Left ventricle myocardium inferior (tissue), 1 donor: ENCODE measurements around the gene AUTS2. TPM values are rescaled to one million over a fixed set of nuclear protein-coding genes. Genes with fewer than 3 reads are reported as not detected.

Source experiments
- DNase-seq: peaks from one replicate; pipeline ENCODE4 v3.0.0-alpha.2; 2020
- H3K27ac ChIP-seq: fragments of 200-600 bp; replicated peaks from 2 replicates; pipeline ENCODE4 v1.8.0; 2021
- H3K27me3 ChIP-seq: fragments of 200-600 bp; 2 replicates; pipeline ENCODE4 v1.8.0; 2021; ENCODE audit warnings: low read depth
- H3K36me3 ChIP-seq: fragments of 200-600 bp; 2 replicates; pipeline ENCODE4 v1.8.0; 2021
- H3K4me1 ChIP-seq: fragments of 200-600 bp; 2 replicates; pipeline ENCODE4 v1.8.0; 2021
- H3K4me3 ChIP-seq: fragments of 200-600 bp; 2 replicates; pipeline ENCODE4 v1.8.0; 2021; ENCODE audit warnings: mild to moderate bottlenecking, moderate library complexity
- H3K9me3 ChIP-seq: fragments of 200-600 bp; replicated peaks from 2 replicates; pipeline ENCODE4 v1.8.0; 2021
- CTCF ChIP-seq: fragments of 200-600 bp; IDR thresholded peaks from 2 replicates; pipeline ENCODE4 v1.8.0; 2021; ENCODE audit warnings: antibody characterized with exemption, mild to moderate bottlenecking, borderline replicate concordance
- intact Hi-C: fragments of 100-400 bp; cut with micrococcal nuclease; formaldehyde crosslinking; loops from one replicate; pipeline ENCODE4 v1.11.0; 2022
- total RNA-seq: library from RNA; stranded (reverse); fragmentation: NEBNext Ultra II Directional; extraction: Animal tissue kit (Norgen Biotek cat#: 25700); gene quantifications from one replicate; pipeline ENCODE4 v1.2.1, GENCODE V29; 2021
- donor health status: DM: no; HTN: yes; CAD: no; lungs with severe emphysema.

AUTS2 gene
- total RNA-seq, 1 donor from 2014 or later, result 10.5 TPM

GRCh38 chr7:70006261-70006920 is 408.1 kb downstream of the AUTS2 start:
- no peak for TF ChIP-seq CTCF
- H3K4me3 ChIP-seq, result no peak overlapping the region

GRCh38 chr7:70008466-70008865 is 410.2 kb downstream of the AUTS2 start:
- no peak for TF ChIP-seq CTCF
- intact Hi-C loops, result no loop called here

More at GRCh38 chr7:70006261-70006920, 408.1 kb downstream of the AUTS2 start:
- H3K27ac ChIP-seq, result no peak overlapping the region
- intact Hi-C loops, result no loop called here
- no peaks in the 10 kb centered on the region for H3K27me3 ChIP-seq
- DNase-seq, result no peak
- H3K36me3 ChIP-seq, result no peaks in the 10 kb centered on the region
- no peaks in the 10 kb centered on the region for H3K9me3 ChIP-seq
- peaks cover 18% of the 10 kb centered on the region for H3K4me1 ChIP-seq

GRCh38 chr7:70014472-70015177 is 416.4 kb downstream of the AUTS2 start:
- intact Hi-C loops, result no loop called here
- TF ChIP-seq CTCF, result no peak
- Histone ChIP-seq H3K27ac (no peak overlapping the region), H3K4me1 (peaks cover 13% of the 10 kb centered on the region), H3K27me3 (no peaks in the 10 kb centered on the region), H3K9me3 (no peaks in the 10 kb centered on the region), H3K4me3 (no peak overlapping the region), H3K36me3 (no peaks in the 10 kb centered on the region)
- no peak for DNase-seq

More at GRCh38 chr7:70008466-70008865, 410.2 kb downstream of the AUTS2 start:
- Histone ChIP-seq H3K9me3 (no peaks in the 10 kb centered on the region), H3K36me3 (no peaks in the 10 kb centered on the region), H3K4me3 (no peak overlapping the region), H3K4me1 (peaks cover 18% of the 10 kb centered on the region), H3K27me3 (no peaks in the 10 kb centered on the region), H3K27ac (no peak overlapping the region)
- no peak for DNase-seq

GRCh38 chr7:70015353-70015752 is 417.1 kb downstream of the AUTS2 start:
- no peaks in the 10 kb centered on the region for H3K9me3 ChIP-seq

More at GRCh38 chr7:70015353-70015752, 417.1 kb downstream of the AUTS2 start:
- Histone ChIP-seq H3K4me3 (no peak overlapping the region), H3K4me1 (peaks cover 13% of the 10 kb centered on the region), H3K27me3 (no peaks in the 10 kb centered on the region), H3K27ac (no peak overlapping the region), H3K36me3 (no peaks in the 10 kb centered on the region)
- intact Hi-C loops, result no loop called here
- TF ChIP-seq CTCF, result no peak
- DNase-seq, result no peak
